ENCODE data around the gene ABCE1. TPM values are rescaled to one million over a fixed set of nuclear protein-coding genes. Genes with fewer than 3 reads are reported as not detected.

Gene ABCE1
- 217 and 237 TPM in 2 replicates for total RNA-seq (2013; cell fraction: nucleolus; rRNA removed)
- total RNA-seq (2014; rRNA removed) (147 and 158 TPM in 2 replicates), total RNA-seq (2014; rRNA removed; fragmentation: Illumina TruSeq; extraction: Trizol) (168 and 172 TPM in 2 replicates), total RNA-seq (2021) (109 and 115 TPM in 2 replicates), polyA plus RNA-seq (2011; rRNA removed) (149 and 220 TPM in 2 replicates), polyA plus RNA-seq (2014; fragmentation: Illumina TruSeq; extraction: Trizol) (167 and 221 TPM in 2 replicates), polyA plus RNA-seq (2014; fragmentation: Nextera tagmentation; extraction: Ambion mirVana) (100 to 1,000 TPM in 1 of 2 experiments, 10 to 100 TPM in 1; 75.9 to 108 TPM), polyA plus RNA-seq (2014; rRNA removed) (72.2 and 97.9 TPM in 2 replicates), polyA plus RNA-seq (2016; fragmentation: Nextera tagmentation; extraction: Ambion mirVana) (100 to 1,000 TPM; 124 to 144 TPM), polyA minus RNA-seq (2011; rRNA and poly(A)+ RNA removed) (199 and 265 TPM in 2 replicates), Bru-seq, nascent RNA (percentile 96 among the genes with signal in this experiment), BruChase-seq, experiment 1, labeled RNA remaining after a 6-hour chase (percentile 96 among the genes with signal in this experiment), BruChase-seq, experiment 2, labeled RNA remaining after a 2-hour chase (percentile 96 among the genes with signal in this experiment)
- 46.8 TPM for polyA plus RNA-seq (2011; ENCODE audit: low read depth)
- polyA plus RNA-seq (2011; cell fraction: cytosol; rRNA removed) = 99.2 and 112 TPM in 2 replicates
- 146 and 163 TPM in 2 replicates for polyA plus RNA-seq (2011; cell fraction: nucleus; rRNA removed)
- polyA plus RNA-seq (2012) = 51.6 and 54.1 TPM in 2 replicates
- 58.4 and 60.6 TPM in 2 replicates for polyA minus RNA-seq (2011; cell fraction: cytosol; rRNA and poly(A)+ RNA removed)
- 48.6 and 54.9 TPM in 2 replicates for polyA minus RNA-seq (2011; cell fraction: nucleus; rRNA and poly(A)+ RNA removed)
- long read RNA-seq, experiment 1, transcript ABCE1-201 (18 exons, 3,921 nt) = major isoform, 56 of 84 reads
- long read RNA-seq, experiment 1, partial matches to known transcripts = 15 of 84 reads
- long read RNA-seq, experiment 1, other reads (novel, unspliced or antisense) = 13 of 84 reads
- long read RNA-seq, experiment 2, transcript ABCE1-201 (18 exons, 3,921 nt) = major isoform, 174 of 347 reads
- long read RNA-seq, experiment 2, partial matches to known transcripts = 131 of 347 reads
- long read RNA-seq, experiment 2, other reads (novel, unspliced or antisense) = 41 of 347 reads

- Histone ChIP-seq H3K9ac (ENCODE audit: control insufficient read depth, insufficient read depth, low read length) (peak within 1 kb of the TSS; percentile 92), H2AFZ (ENCODE audit: control insufficient read depth, low read depth, low read length) (peak within 1 kb of the TSS; percentile 83), H4K20me1 (ENCODE audit: control insufficient read depth, insufficient read depth) (no peaks in the 10 kb centered on the region), H3K4me1 (ENCODE audit: control insufficient read depth, insufficient read depth, low read length) (peaks cover 10% of the 10 kb centered on the region), H3K36me3 (ENCODE audit: control insufficient read depth in 2 of 2, insufficient read depth in 2 of 2, low read length in 1 of 2) (peaks cover 0 to 8% of the 10 kb centered on the region in 2 experiments; a peak in 1 of 4 replicates), H3K79me2 (ENCODE audit: control insufficient read depth, insufficient read depth, low read length) (peaks cover 93% of the 10 kb centered on the region), H3K27ac (ENCODE audit: control insufficient read depth, insufficient read depth) (peak within 1 kb of the TSS; percentile 86), H3K4me2 (ENCODE audit: control insufficient read depth, insufficient read depth) (peak within 1 kb of the TSS; percentile 80), H3K4me3 (peak within 1 kb of the TSS; percentile 94), H3K27me3 (replicated peaks in 1 of 2; ENCODE audit: control insufficient read depth in 2 of 2, insufficient read depth in 2 of 2, low read length in 1 of 2) (no peaks in the 10 kb centered on the region), H3K9me3 (replicated peaks; ENCODE audit: control insufficient read depth, insufficient read depth, low read length) (peaks cover 3% of the 10 kb centered on the region; the same call in 2 of the 3 replicates)
- peak; percentile 83 for ATAC-seq
- in situ Hi-C loops (cut with MboI) (no loop called here), intact Hi-C loops (cut with micrococcal nuclease; ENCODE audit: unreplicated experiment) (loop anchor here (1.0 to 5.0 kb wide), 2 partner anchors 82 to 519 kb away; partner anchors contain the start of genes MMAA and OTUD4)
- peak; percentile 84 for FAIRE-seq
- ChIA-PET CTCF (interaction anchor here (0.7 to 6.6 kb wide), 10 partner anchors 11 to 1175 kb away, joined by 3 to 30 read pairs (median 5); no protein-coding TSS in a partner anchor), SMC1A (ENCODE audit: uncharacterized antibody, unreplicated experiment) (interaction anchor here (0.5 to 4.9 kb wide), 13 partner anchors 9 to 519 kb away, joined by 3 to 34 read pairs (median 4); no protein-coding TSS in a partner anchor), RAD21 (ENCODE audit: unreplicated experiment) (interaction anchor here (0.9 to 4.4 kb wide), 9 partner anchors 12 to 525 kb away, joined by 3 to 30 read pairs (median 3); no protein-coding TSS in a partner anchor), POLR2A (interaction anchor here (0.7 to 2.7 kb wide), 7 partner anchors 12 to 1721 kb away, joined by 3 to 25 read pairs (median 3); no protein-coding TSS in a partner anchor)
- under 1% methylated on average over 66 of the region's 67 CpGs for WGBS (ENCODE audit: insufficient coverage, insufficient replicate concordance, low lambda C conversion rate, missing lambda C conversion rate)
- BruUV-seq (replicated peaks) = no TSS peak
- DNase-seq (ENCODE audit: low read depth, low spot score) = peak; percentile 87
- TF ChIP-seq IRF5 (IDR thresholded peaks at IDR 0.05; ENCODE audit: borderline replicate concordance) (no peak), JUND (IDR thresholded peaks at IDR 0.05; ENCODE audit: low read depth, low read length) (peak; percentile 96), ETV6 (conservative IDR thresholded peaks at IDR 0.05 in 1 of 2, IDR thresholded peaks at IDR 0.05 in 1 of 2; ENCODE audit: borderline replicate concordance in 1 of 2, low read depth in 1 of 2) (no peak), POLR2AphosphoS2 (IDR thresholded peaks at IDR 0.05; ENCODE audit: low read depth, low read length) (peak; percentile 59; the same call in 1 of the 2 replicates), CBFB (IDR thresholded peaks at IDR 0.05; ENCODE audit: low read depth) (peak; percentile 80), TCF7 (IDR thresholded peaks at IDR 0.05; ENCODE audit: borderline replicate concordance) (peak; percentile 26; the same call in 1 of the 2 replicates), STAT1 (conservative IDR thresholded peaks at IDR 0.05) (no peak), PBX3 (IDR thresholded peaks at IDR 0.05; ENCODE audit: insufficient replicate concordance, low read depth, low read length) (no peak), CEBPB (IDR thresholded peaks at IDR 0.05; ENCODE audit: borderline replicate concordance in 1 of 2, low read depth in 2 of 2, low read length in 2 of 2) (no peak), SMAD5 (IDR thresholded peaks at IDR 0.05; ENCODE audit: low read depth) (peak; percentile 77; the same call in 1 of the 2 replicates)
These were observed at the start of gene ABCE1, which contains the start of gene ANAPC10 for GRCh38 chr4:145097821-145098674. Gene ABCE1 (plus strand): TSS chr4:145098311. CDS start chr4:145104413, 6,102 bp downstream. Gene ANAPC10 (minus strand): TSS chr4:145098196. CDS start chr4:145096099, 2,097 bp downstream.

Measured in GM12878 (cell line).